ENCODE results near the gene RAB27B. TPM values are rescaled to one million over a fixed set of nuclear protein-coding genes. Genes with fewer than 3 reads are reported as not detected.
"Not testable (repeated sequence)": the region's sequence is repeated elsewhere in the genome, so short reads cannot be mapped to it uniquely, and the experiment has no call there.

Gene RAB27B
- total RNA-seq, 1 donor from 2014 or later = 0.11 TPM

GRCh38 chr18:54815086-54815485 lies 13.2 kb upstream of the RAB27B start:
- Histone ChIP-seq H3K27me3 (no peaks in the 10 kb centered on the region), H3K27ac (no peak overlapping the region), H3K4me3 (no peak overlapping the region), H3K36me3 (no peaks in the 10 kb centered on the region), H3K9me3 (no peaks in the 10 kb centered on the region), H3K4me1 (no peaks in the 10 kb centered on the region)
- intact Hi-C loops (cut with DNase I) = no loop called here
- DNase-seq (ENCODE audit: low spot score in 2 of 2) = no peak
- no peak for TF ChIP-seq CTCF (IDR thresholded peaks at IDR 0.05)

GRCh38 chr18:54820785-54821275 lies 7.4 kb upstream of the RAB27B start:
- intact Hi-C loops (cut with DNase I); DNase-seq (ENCODE audit: low spot score in 2 of 2); H3K36me3 ChIP-seq; H3K4me1 ChIP-seq; H3K27me3 ChIP-seq; H3K9me3 ChIP-seq; H3K27ac ChIP-seq; H3K4me3 ChIP-seq: not testable (repeated sequence)

DNA sequence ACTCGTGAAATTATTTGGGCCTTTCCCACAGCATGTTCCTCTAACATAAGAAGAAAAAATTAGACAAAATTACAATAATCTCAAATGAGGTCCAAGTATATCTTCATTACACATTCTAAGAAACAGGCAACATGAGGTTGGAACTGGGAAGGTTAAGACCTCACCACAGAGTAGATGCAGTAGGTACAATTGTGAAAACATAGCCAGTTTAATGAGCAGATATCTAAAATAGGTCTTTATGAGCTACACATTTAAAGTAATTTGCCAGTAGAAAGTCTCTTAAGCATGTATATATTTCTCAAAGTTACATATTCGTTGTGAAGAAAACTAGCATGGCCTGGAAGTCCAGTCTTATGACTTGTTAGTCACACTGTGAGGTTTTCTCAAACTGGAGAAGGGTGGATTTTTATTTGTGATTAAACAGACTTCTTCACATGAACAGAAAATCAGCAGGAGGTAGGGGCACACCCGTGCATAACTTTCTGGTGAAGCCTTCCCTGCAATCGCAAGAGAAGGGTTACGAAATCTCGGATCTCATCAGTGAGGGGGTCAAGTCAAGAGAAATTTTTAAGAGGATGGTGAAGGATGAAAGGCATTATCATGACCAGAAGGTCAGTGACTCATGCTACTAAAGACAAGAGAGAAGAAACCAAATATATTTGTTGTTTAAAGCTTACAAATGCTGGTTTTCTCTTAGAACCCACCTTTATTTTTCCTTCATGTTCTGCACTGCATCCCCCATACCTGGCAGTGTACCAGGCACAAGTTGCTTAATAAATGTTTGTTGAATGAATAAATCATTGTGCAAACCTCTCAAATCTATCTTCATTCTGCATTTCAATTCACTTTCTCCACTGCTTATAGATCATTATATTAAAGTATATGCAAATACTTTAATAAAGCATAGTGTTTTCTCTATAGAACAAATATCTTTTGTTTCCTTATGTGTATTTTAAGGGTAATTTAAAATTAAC lies 5.1 kb upstream of the RAB27B start:
- intact Hi-C loops (cut with DNase I) = no loop called here
- no peak for TF ChIP-seq CTCF (IDR thresholded peaks at IDR 0.05)
- Histone ChIP-seq H3K4me3 (no peak overlapping the region), H3K4me1 (no peaks in the 10 kb centered on the region), H3K9me3 (no peaks in the 10 kb centered on the region), H3K27me3 (no peaks in the 10 kb centered on the region), H3K36me3 (no peaks in the 10 kb centered on the region), H3K27ac (no peak overlapping the region)
- no peak for DNase-seq (ENCODE audit: low spot score in 2 of 2)

- intact Hi-C loops (cut with DNase I) = no loop called here
- Histone ChIP-seq H3K36me3 (no peaks in the 10 kb centered on the region), H3K4me3 (no peak overlapping the region), H3K9me3 (no peaks in the 10 kb centered on the region), H3K27ac (no peak overlapping the region), H3K4me1 (no peaks in the 10 kb centered on the region), H3K27me3 (no peaks in the 10 kb centered on the region)
- TF ChIP-seq CTCF (IDR thresholded peaks at IDR 0.05) = no peak
- DNase-seq (ENCODE audit: low spot score in 2 of 2) = no peak
These were observed 3.5 kb upstream of the RAB27B start for GRCh38 chr18:54824761-54825160.

GRCh38 chr18:54825601-54826344 lies 2.5 kb upstream of the RAB27B start:
- no peak for DNase-seq (ENCODE audit: low spot score in 2 of 2)
- no peak for TF ChIP-seq CTCF (IDR thresholded peaks at IDR 0.05)
- intact Hi-C loops (cut with DNase I) = no loop called here
- no peaks in the 10 kb centered on the region for H3K36me3 ChIP-seq
- no peaks in the 10 kb centered on the region for H3K4me1 ChIP-seq
- H3K9me3 ChIP-seq = no peaks in the 10 kb centered on the region
- H3K4me3 ChIP-seq = no peak overlapping the region
- no peak overlapping the region for H3K27ac ChIP-seq
- H3K27me3 ChIP-seq = no peaks in the 10 kb centered on the region

DNA sequence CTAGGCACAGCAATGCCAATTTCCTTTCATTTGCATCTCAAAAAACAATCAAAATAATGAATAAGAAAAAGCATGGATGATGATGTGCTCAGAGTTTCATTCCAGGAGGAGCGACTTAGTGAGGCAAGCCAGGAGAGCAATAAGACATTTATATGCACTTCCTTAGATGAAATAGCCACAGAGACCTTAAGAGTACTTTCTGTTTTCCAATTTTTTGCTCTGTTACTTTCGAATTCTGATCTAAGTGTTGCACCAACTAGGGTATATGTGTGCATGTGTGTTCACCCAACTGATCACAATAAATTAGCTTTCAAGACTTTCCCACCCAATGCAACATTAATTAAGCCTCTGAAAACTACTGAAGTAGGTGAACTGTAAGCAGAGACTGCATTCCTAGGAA lies 709 bp downstream of the RAB27B start:
- Histone ChIP-seq H3K4me1 (no peaks in the 10 kb centered on the region), H3K36me3 (no peaks in the 10 kb centered on the region), H3K27ac (no peak overlapping the region), H3K9me3 (no peaks in the 10 kb centered on the region), H3K27me3 (no peaks in the 10 kb centered on the region), H3K4me3 (peak overlapping the region; percentile 50 to 58)
- DNase-seq (ENCODE audit: low spot score in 2 of 2) = no peak
- intact Hi-C loops (cut with DNase I) = no loop called here
- TF ChIP-seq CTCF (IDR thresholded peaks at IDR 0.05) = no peak
